ENCODE data around the gene C3orf52.

The C3orf52 gene

GRCh38 chr3:112119962-112120836 lies 34.0 kb downstream of the C3orf52 start:
- DNase-seq, result no peak

GRCh38 chr3:112121577-112122547 lies 35.7 kb downstream of the C3orf52 start:
- DNase-seq, result no peak

DNA sequence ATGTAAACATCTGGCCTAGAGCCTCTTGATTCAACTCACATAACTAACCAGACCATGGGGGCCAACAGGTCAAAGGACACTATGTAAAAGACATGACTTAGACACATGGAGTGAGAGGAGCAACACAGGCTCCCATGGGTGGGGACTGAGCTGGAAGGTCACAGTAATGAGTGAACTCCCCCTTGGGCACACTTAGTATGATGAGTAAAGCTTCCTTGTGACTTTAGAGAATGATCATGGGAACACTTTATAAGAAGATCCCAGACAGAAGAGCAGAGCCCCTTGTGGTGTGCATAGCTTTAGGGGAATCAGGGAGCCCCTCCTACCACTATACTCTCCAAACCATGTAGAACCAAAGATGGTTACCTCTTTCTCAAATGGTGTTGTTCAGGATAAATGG lies 36.7 kb downstream of the C3orf52 start:
- no peak for DNase-seq

DNA sequence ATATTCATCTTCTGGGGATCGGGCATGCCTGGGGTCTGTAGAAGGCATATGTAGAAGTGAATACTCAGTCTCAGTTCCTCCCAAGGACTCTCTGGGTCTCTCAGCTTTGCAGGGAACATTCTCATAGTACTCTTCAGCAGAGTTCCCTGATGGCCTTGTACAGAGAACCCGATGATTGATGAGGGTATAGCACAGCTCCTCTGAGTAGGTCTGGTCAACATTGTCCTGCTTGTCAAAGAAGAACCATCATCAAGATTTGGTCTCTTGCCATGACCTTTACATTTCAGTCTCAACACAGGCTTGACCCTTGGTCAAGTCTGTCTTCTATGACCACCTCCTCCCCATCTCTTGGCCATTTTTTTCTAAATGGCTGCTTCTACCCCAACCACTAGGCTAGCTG lies 37.4 kb downstream of the C3orf52 start:
- DNase-seq, result no peak

- no peak for DNase-seq
Observed at GRCh38 chr3:112124907-112125607, 38.9 kb downstream of the C3orf52 start.

- peak; percentile 63 for DNase-seq
Observed at GRCh38 chr3:112126511-112126911, 40.3 kb downstream of the C3orf52 start.

- DNase-seq, result no peak
Observed at GRCh38 chr3:112127522-112128494, 41.6 kb downstream of the C3orf52 start.

- peak; percentile 80 for DNase-seq
Observed at GRCh38 chr3:112128843-112129727, 42.9 kb downstream of the C3orf52 start.

GRCh38 chr3:112129925-112130637 lies 43.9 kb downstream of the C3orf52 start:
- no peak for DNase-seq

- no peak for DNase-seq
Observed at GRCh38 chr3:112130638-112130993, 44.4 kb downstream of the C3orf52 start.

GRCh38 chr3:112131111-112131510 lies 44.9 kb downstream of the C3orf52 start:
- no peak for DNase-seq

- DNase-seq, result no peak
Observed at GRCh38 chr3:112132088-112132487, 45.9 kb downstream of the C3orf52 start.

- DNase-seq, result no peak
Observed at GRCh38 chr3:112132554-112132953, 46.4 kb downstream of the C3orf52 start.

DNA sequence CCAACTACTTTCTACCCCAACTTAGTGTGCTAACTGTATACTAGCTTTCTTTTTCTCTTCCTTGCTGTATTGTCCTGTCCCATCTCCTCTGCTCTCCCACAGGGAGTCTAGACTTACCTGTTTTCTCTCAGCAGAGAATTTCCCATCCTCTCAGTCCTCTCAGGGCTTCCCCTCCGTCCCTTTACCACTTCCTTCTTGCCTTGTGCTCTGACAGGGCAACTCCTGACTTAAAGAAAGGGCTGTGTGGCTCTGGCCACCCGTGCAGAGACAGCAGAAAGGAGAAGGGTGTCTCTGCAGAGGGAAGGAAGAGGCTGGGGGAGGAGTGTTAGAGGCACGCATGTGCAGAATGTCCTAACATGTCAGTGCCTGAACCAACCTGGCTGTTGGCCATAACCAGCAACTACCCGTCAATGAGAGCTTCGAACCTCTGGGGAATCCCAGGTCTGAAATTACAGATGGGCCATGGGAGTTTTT lies 46.8 kb downstream of the C3orf52 start, which contains the start of gene GCSAM:
GCSAM (minus strand) TSS at position 274 of the 474 bp plus-strand sequence; CDS start at position 146, 128 bp downstream.
- DNase-seq, result no peak

GRCh38 chr3:112133626-112134334 lies 47.6 kb downstream of the C3orf52 start:
- no peak for DNase-seq

- no peak for DNase-seq
Observed at GRCh38 chr3:112134335-112135124, 48.3 kb downstream of the C3orf52 start.

- no peak for DNase-seq
Observed at GRCh38 chr3:112136046-112136445, 49.9 kb downstream of the C3orf52 start.

Data from EL (cell line).